HG03045 (cell line): ENCODE results near the gene KRI1.

Source experiments
- ATAC-seq: cut with Tn5 transposase; IDR thresholded peaks from one replicate; pipeline ENCODE4 v1.9.1; 2021; ENCODE audit warnings: mild to moderate bottlenecking, moderate library complexity; ENCODE audit not compliant: unreplicated experiment

Gene KRI1

DNA sequence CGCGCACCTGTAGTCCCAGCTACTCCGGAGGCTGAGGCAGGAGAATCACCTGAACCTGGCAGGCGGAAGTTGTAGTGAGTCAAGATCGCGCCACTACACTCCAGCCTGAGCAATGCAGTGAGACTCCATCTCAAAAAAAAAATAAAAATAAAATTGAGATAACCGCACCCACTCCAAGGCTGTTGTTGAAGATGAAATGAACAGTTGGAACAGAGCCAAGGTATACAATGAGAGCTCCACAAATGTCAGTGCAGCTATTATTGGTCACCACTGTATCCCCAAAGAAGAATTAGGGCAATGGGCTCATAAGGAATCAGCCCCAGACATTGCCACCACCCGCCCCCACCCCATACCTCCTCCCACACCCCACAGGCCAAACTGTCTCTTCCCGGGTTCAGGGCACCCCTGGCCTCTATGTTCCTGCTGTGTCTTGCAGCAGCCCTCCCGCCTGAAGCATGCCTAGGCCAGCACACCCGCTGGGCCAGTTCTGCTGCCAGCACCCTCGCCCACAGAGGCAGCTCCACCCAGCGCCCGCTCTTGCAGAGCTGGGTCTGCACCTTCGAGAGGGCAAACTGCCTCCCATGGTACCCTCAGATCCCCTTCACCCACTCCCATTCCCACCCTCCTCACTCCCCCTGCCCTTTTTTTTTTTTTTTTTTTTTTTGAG is 45.0 kb downstream of the KRI1 start:
- no peak for ATAC-seq

DNA sequence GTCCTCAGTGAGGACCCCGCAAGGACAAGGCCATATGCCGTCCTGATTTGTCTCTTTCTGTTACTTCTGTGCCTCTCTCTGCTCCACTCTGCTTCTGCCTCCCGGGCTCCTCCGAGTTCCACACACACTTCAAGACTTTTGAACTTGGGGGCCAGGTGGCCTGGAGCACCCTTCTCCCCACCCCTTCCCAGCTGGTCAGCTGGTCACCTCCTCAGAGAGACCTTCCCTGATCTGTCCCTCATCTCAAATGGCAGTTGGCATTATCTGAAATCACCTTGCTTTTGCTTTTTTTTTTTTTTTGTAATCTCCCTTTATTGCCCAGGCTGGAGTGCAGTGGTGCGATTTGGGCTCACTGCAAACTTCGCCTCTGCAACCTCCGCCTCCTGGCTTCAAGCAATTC is 46.4 kb downstream of the KRI1 start:
- no peak for ATAC-seq

DNA sequence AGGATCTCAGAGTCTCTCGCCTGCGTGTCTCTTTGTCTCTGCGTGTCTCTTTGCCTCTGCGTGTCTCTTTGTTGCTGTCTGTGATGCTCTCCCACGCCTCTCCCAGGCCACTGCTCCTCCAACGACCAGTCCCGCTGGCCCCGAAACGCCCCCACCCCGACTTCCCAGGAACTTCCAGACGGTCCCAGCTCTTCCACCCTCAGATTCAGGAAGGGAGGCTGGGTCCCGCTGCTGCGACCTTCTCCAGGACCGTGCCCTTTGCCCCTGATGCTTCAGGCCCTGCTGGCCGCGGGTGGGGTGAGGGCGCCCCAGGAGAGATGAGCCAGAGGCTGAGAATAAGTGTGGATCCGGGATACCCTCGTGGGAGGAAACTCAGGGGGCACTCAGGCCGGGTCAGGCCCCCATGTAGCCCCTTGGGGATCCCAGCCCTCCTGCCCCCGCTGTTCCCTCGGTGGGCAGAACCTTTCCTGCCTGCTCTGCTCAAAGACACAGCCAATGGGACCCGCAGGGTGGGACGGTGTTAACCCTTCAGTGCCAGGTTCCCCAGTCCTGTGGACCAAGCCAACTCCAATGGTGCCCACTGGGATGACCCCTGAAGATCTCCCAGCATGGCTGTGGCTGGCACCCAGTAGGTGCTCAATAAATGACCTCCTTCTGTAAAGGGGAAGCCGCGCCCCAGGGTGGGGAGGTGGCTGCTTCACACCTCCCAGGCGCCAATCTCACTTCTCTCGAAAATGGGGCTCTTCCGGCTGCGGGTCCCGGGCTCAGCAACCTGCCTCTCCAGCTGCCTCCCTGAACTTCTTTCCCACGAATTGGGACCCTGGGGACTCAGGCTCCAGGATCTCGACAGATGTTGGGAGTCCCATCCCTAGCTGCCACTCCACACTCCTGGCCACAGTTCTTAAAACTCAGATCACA is 47.1 kb downstream of the KRI1 start:
- no peak for ATAC-seq

DNA sequence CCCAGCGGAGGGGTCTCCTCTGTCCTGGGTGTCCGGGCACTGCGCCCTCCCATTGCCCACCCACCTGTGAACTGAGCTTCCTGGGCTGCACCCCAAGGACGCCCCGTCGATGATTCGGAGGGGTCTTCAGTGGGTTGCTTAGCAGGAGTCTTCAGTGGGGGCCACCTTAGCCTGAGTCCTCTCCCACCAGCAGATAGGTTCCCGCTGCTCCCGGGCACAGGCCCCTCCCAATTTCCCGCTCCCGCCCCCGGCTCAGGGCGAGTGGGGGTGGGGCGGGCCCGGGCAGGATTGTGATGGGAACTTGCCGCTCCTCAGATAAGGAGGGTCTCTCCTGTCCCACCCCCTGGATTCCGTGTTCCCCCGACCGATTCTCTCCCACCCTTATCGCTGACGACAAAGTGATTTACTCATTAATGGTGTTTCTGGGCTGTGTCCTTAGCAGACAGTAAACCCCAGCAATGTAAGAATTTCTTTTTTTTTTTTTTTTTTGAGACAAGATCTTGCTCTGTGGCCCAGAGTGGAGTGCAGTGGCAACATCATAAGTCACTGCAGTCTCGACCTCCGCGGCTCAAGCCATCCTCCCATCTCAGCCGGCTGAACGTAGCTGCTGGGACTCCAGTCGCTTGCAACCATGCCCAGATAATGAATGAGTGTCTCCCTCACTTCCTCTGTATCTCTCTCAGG is 47.9 kb downstream of the KRI1 start:
- no peak for ATAC-seq

DNA sequence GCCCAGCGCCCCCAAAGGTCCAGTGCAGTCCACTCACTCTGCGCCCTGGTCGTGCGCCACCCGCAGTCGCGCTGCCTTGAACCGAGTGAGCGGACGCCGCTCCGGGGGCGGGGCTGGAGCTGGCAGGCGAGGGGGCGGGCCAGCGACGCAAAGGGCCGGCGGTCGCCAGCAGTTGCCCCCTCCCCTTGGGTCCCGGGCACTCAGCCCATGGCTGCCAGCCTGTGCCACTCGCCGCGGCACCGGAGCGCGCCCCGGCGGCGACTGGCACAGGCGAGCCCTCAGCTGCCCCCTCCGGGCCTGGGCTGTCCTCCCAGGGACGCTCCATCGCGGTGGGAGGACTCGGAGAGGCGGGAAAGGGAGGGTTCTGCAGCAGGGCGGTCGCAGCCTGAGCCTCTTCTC is 48.5 kb downstream of the KRI1 start, which contains the start of gene S1PR5:
Gene S1PR5, minus strand, starts transcription at position 87 of the 399 bp plus-strand sequence. CDS start 2,436 bp downstream, outside the sequence.
- no peak for ATAC-seq

DNA sequence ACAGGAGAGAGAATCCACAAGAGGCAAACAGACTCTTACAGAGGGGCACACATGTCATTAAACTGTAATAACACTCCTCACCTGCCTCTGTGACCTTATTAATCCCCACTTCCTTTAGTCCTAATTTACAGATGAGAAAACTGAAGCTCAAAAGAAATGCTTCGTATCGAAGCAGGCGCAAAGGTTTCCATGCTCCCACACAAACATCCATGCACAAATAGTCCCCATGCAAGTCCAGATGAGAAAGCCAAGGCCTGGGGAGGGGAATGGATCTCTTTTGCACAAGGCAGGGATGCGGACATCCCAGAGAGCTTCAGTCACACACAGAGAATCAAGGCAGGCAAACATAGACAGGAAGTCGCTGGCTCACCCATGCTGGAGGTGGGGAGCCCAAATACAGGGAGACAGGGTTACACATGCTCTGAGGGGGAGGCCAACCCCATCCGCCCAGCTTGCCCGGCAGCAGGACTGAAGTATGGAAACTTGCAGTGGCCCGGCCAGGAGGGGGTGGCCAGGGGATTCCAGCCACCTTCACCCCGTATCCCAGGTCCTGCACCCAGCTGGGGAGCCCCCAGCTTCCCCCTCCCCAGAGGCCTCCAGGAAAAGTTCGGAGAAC is 49.0 kb downstream of the KRI1 start:
- ATAC-seq, result no peak

DNA sequence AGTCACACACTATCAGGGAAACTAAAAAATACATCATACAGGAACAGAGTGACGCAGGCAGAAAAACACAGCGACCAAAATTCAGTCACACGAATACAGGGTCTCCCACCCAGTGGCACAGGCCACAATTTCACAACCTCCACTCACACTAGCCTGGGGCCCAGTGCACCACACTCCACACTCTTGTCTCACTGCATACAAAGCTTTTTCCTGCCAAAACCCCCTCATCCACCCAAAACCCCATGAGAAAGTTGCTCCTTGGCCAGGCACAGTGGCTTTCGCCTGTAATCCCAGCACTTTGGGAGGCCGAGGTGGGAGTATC is 49.8 kb downstream of the KRI1 start:
- ATAC-seq, result no peak

DNA sequence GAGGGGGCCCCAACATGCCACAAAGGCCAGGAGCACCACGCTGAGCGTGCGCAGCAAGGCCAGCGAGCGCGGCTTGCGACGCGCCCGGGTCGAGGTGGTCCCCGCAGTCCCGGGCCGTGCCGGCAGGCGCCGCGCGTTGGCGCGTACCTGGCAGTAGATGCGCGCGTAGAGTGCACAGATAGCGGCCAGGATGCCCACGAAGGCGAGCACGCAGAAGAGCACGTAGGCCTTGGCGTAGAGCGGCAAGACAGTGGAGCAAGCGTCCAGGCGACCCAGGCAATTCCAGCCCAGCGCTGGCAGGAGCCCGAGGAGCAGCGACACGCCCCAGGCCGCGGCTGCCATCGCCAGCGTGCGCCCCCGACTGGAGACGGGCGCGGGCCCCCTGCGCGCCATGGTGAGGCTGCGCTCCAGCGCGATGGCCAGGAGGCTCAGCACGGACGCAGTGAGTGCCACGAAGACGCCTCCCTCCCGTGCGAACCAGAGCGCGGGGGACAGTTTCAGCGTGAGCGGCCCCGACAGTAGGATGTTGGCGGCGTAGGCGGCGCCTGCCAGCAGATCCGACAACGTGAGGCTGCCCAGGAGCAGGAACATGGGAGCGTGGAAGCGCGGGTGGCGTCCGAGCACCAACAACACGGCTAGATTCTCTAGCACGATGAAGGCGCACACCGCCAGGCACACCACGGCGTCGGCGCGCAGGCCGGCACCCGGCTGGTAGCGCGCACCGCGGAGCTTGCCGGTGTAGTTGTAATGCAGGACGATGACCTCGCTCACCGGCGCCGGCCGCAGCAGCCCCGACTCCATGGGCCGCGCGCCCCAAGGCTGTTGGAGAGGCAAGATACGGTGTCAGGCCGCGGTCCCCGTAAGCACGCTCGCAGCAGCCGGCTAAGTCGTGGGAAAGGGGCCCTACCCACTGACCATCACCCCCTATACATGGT is 51.3 kb downstream of the KRI1 start:
- ATAC-seq, result no peak

DNA sequence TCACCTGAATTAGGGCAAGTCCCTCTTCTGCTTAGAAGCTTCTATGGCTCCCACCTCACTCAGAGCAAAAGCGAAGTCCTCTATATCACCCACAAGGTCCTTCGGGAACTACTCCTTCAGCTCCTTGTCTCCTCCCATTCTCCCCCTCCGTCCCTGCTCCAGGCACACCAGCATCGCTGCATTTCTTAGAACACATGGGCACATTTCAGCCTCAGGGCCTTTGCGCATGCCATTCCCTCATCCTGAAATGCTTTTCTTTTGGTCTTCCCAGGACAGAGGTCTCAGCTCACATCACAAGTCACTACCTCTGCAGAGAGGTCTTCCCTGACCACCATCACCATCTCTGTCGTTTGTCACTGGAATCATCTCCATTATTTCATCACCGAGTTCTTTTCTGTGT is 52.6 kb downstream of the KRI1 start:
- ATAC-seq, result no peak

DNA sequence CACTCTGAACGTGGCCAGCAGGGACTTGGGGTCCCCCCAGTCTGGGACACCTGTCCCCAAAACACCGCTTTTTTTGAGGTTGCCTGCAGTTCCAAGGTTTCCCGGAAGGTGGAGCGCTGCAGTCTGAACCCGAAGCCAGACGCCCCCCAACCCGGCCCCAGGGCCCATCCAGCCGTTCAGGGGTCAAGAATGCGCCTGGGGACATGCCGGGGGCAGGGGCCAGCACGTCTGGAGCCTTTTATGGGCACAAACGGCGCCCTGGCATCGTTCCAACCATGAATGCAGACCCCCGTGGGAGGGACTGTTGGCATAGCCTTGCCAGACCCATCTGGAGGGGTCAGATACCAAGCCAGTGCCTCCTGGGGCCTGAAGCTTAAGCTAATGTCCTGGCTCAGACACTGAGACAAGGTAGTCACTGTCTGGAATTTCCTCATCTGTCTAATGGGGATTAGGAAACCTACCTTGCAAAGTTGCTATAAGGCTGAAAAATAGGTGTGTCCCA is 55.5 kb downstream of the KRI1 start:
- no peak for ATAC-seq

DNA sequence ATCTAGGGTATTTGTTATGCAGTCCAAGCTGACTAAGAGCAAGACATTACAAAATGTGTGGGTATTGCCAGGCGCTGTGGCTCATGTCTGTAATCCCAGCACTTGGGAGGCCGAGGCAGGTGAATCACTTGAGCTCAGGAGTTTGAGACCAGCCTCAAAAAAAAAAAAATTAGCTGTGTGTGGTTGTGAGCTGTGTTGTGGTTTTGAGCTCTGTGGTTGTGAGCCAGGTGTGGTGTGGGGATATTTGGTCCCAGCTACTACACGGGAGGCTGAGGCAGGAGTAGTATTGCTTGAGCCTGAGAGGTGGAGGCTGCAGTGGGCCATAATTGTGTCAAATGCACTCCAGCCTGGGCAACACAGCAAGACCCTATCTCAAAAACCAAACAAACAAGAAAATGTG is 57.1 kb downstream of the KRI1 start:
- no peak for ATAC-seq

DNA sequence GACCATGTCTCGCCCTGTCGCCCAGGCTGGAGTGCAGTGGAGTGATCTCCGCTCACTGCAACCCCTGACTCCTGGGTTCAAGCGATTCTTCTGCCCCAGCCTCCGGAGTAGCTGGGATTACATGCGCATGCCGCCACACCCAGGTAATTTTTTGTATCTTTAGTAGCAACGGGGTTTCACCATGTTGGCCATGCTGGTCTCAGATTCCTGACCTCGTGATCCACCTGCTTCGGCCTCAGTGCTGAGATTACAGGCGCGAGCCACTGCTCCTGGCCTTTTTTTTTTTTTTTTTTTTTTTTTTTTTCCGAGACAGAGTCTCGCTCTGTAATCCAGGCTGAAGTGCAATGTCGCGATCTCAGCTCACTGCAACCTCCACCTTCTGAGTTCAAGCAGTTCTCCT is 57.8 kb downstream of the KRI1 start:
- no peak for ATAC-seq

DNA sequence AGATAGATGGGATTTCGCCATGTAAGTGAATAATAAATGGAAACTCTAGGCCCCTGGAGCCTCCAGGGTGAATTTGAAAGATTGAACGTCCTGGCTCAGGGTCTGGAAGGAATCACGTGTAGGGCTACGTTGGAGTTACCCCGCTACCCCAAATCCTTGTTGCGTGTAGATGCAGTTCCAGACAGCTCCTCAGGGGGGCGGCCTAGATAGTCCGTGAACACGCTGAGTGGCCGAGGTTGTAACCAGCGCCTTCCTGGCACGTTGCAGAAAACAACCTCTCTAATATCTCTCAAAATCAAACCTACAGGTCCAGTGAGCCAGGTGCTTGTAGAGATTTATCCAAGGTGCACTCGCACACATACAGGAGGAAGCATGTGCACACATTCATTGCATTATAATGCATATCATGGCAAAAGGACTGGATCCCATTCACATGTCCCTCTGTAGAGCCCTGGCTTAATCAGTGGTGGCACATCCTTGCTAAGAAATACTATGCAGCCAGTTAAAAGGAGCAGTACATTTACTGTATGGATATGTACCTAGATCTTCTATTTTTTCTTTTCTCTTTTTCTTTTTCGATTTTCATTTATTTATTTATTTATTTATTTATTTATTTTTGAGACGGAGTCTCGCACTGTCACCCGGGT is 60.1 kb downstream of the KRI1 start:
- no peak for ATAC-seq
